ENCODE data around the gene HPCAL4.

- TF ChIP-seq EZH2phosphoT487 (IDR thresholded peaks at IDR 0.05; ENCODE audit: insufficient read depth, low read depth): no peak
- peak; percentile 88 for TF ChIP-seq EZH2 (IDR thresholded peaks at IDR 0.05; ENCODE audit: insufficient read depth, poor library complexity, severe bottlenecking)
Observed at GRCh38 chr1:39691383-39692151, at the start of gene HPCAL4.
